ENCODE measurements around the gene IGF2BP2. TPM values are rescaled to one million over a fixed set of nuclear protein-coding genes. Genes with fewer than 3 reads are reported as not detected.

The IGF2BP2 gene
- polyA plus RNA-seq, 1 experiment = 2.0 TPM

DNA sequence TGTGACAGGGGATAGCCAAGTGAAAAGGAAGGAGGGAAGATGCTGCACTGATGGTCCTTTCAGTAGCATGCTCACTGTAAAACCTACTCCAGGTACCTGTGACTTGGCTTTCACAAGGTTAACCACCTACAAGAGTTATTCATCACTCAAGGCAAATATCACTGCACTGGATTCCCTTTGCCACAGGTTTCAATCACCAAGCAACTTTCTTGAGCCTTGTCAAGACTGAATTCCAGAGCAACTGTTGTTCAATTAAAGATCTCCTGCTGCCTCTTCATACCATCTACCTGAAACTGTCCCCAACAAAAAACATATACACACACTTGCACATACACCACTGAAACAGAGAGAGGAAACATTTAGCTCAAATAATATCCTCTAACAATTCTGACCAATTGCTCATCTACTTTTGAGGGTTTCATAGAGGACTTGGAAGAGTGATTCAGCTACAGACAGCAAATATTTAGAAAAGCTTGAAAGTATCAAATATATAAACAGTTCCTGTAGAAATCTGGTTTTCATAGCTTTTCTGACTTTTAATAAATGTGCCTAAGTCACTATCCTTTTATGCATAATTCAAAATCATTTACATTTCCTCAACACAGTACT lies 6.5 kb downstream of the IGF2BP2 start:
- DNase-seq (ENCODE audit: low read depth) = no peak
- ChIA-PET CTCF (no interaction called here), POLR2A (no interaction called here)
- Histone ChIP-seq H3K4me3 (ENCODE audit: low read depth, low read length) (no peak overlapping the region), H3K36me3 (ENCODE audit: control insufficient read depth, insufficient read depth, low read length) (no peaks in the 10 kb centered on the region), H3K27me3 (ENCODE audit: control insufficient read depth, insufficient read depth, low read length) (no peaks in the 10 kb centered on the region)
- TF ChIP-seq, protein P1, sequence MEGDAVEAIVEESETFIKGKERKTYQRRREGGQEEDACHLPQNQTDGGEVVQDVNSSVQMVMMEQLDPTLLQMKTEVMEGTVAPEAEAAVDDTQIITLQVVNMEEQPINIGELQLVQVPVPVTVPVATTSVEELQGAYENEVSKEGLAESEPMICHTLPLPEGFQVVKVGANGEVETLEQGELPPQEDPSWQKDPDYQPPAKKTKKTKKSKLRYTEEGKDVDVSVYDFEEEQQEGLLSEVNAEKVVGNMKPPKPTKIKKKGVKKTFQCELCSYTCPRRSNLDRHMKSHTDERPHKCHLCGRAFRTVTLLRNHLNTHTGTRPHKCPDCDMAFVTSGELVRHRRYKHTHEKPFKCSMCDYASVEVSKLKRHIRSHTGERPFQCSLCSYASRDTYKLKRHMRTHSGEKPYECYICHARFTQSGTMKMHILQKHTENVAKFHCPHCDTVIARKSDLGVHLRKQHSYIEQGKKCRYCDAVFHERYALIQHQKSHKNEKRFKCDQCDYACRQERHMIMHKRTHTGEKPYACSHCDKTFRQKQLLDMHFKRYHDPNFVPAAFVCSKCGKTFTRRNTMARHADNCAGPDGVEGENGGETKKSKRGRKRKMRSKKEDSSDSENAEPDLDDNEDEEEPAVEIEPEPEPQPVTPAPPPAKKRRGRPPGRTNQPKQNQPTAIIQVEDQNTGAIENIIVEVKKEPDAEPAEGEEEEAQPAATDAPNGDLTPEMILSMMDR (IDR thresholded peaks at IDR 0.05; ENCODE audit: insufficient read depth, low read depth, low read length) = no peak

DNA sequence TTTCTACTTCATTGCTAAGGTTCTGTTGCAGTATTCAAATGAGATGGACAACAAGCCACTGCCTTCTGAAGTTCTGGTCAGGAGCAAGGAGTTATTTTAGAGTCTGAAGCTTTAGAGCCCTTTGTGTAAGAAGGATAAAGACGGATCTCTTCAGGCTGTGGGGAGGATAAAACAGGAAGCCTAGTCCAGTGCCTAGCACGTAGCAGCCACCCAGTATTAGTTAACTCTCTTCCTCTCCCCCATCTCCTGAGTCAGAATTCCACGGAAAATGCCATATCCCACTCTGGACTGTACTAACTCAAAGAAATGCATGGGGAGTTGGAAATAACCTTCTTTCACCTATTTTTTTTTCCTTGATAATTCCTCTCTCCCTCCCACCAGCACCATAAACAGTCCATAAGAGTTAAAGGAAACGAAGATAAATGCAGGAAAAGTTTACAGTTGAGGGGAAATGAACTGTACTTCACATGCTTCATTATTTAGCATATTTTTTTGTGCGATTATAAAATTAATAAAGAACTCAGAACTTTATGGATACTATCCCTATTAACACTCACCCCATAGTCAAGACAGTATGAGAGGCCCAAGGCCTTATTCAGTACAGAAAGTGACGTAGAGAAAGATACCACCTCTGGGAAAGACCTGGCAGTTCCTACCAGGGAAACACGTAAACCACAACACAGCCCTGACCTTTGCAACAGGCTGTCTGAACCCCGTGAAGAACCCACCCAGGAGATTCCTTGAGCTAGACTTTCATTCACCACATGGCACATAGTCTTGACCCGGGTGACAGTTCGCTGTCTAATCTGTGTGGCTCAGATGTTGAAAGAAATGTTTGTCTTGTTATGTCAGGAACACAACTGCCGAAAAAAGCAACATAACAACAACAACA lies 9.2 kb downstream of the IGF2BP2 start:
- Histone ChIP-seq H3K4me3 (ENCODE audit: low read depth, low read length) (no peak overlapping the region), H3K36me3 (ENCODE audit: control insufficient read depth, insufficient read depth, low read length) (peaks cover 1% of the 10 kb centered on the region; the same call in 1 of the 2 replicates), H3K27me3 (ENCODE audit: control insufficient read depth, insufficient read depth, low read length) (no peaks in the 10 kb centered on the region)
- DNase-seq (ENCODE audit: low read depth) = no peak
- CTCF ChIA-PET = interaction anchor here (1.1 to 1.5 kb wide), 3 partner anchors 47 to 156 kb away, joined by 3 to 4 read pairs (median 3); no protein-coding TSS in a partner anchor
- TF ChIP-seq, protein P1 (IDR thresholded peaks at IDR 0.05; ENCODE audit: insufficient read depth, low read depth, low read length) = no peak
- POLR2A ChIA-PET = no interaction called here

DNA sequence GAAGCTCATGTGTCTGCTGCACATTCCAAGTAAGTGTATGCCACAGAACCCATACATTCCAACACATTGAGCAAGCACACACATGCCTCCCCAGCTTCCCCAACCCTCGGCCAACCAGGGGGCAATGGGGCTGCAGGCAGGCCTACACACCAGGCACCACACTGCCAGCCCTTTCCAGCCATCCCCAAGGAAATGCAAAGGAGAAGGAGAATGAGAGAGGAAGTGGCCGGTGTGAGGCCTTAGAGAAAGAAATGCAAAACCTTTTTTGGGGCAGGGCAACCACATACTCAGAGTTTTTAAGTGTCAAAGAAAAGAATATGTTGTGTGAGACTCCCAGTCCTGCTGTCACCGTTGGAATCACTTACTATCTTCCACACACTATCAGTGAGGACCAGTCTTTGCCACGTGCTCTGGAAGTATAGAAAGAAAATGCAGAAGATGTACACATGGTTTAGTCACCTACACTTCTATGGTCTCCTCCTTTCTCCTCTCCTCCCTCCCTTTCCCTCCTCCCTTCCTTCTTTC lies 11.1 kb downstream of the IGF2BP2 start:
- Histone ChIP-seq H3K27me3 (ENCODE audit: control insufficient read depth, insufficient read depth, low read length) (no peaks in the 10 kb centered on the region), H3K36me3 (ENCODE audit: control insufficient read depth, insufficient read depth, low read length) (peaks cover 1% of the 10 kb centered on the region; the same call in 1 of the 2 replicates), H3K4me3 (ENCODE audit: low read depth, low read length) (no peak overlapping the region)
- DNase-seq (ENCODE audit: low read depth) = no peak
- TF ChIP-seq, protein P1 (IDR thresholded peaks at IDR 0.05; ENCODE audit: insufficient read depth, low read depth, low read length) = no peak
- ChIA-PET CTCF (interaction anchor here (0.6 to 1.4 kb wide), 6 partner anchors 9 to 137 kb away, joined by 3 read pairs; no protein-coding TSS in a partner anchor), POLR2A (no interaction called here)

DNA sequence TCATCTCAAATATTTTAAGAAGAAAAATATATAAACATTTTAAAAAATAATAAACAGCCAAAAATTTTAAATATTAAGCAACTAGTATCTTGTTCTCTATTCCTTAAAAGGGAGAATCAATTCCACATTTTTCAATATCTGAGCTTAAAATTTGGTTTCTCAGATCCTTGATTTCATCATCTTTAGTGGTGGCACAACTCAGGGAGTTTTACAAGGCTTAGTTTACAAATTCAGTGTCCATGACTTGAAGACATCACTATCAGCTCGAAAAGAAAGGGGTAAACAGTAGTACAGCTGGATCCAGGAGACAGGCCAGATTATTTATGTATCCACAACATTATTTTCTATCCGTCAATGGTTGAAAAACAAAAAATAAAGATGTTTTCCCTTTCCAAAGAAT lies 11.6 kb downstream of the IGF2BP2 start:
- POLR2A ChIA-PET = interaction anchor here (0.5 kb wide), 1 partner anchor 24 kb away, joined by 8 read pairs; no protein-coding TSS in a partner anchor

More for the DNA sequence above, 11.6 kb downstream of the IGF2BP2 start:
- Histone ChIP-seq H3K4me3 (ENCODE audit: low read depth, low read length) (no peak overlapping the region), H3K36me3 (ENCODE audit: control insufficient read depth, insufficient read depth, low read length) (peaks cover 1% of the 10 kb centered on the region; the same call in 1 of the 2 replicates), H3K27me3 (ENCODE audit: control insufficient read depth, insufficient read depth, low read length) (no peaks in the 10 kb centered on the region)
- TF ChIP-seq, protein P1 (IDR thresholded peaks at IDR 0.05; ENCODE audit: insufficient read depth, low read depth, low read length) = no peak
- no peak for DNase-seq (ENCODE audit: low read depth)
- CTCF ChIA-PET = interaction anchor here (0.6 to 1.4 kb wide), 5 partner anchors 8 to 77 kb away, joined by 3 read pairs; no protein-coding TSS in a partner anchor
